H1 (cell line): ENCODE measurements around the gene FJX1. TPM values are rescaled to one million over a fixed set of nuclear protein-coding genes. Genes with fewer than 3 reads are reported as not detected.

Source experiments
- CHD7 ChIP-seq: fragments of 300-600 bp; sonication (generic); IDR thresholded peaks from 2 replicates; pipeline ENCODE4 v1.7.1; 2012; ENCODE audit warnings: low read length, moderate library complexity, mild to moderate bottlenecking, inconsistent platforms; ENCODE audit not compliant: insufficient replicate concordance
- SRF ChIP-seq: IDR thresholded peaks from 2 replicates; pipeline ENCODE4 v1.6.1; 2011; ENCODE audit warnings: mild to moderate bottlenecking, low read depth, low read length, moderate library complexity
- polyA plus RNA-seq, 7 experiments: library from polyadenylated mRNA; depleted of rRNA in 3 of 7; stranded (reverse) in 5 of 7; unstranded in 2 of 7; fragments of >200 nt in 5 of 7; fragments of 200-250 nt in 2 of 7; gene quantifications; 1 replicate in 5 of 7; 2 replicates in 1 of 7; 4 replicates in 1 of 7; pipeline versions ENCODE4 v1.2.1 to v1.2.3, GENCODE V29; 2011 to 2013; ENCODE audit warnings: missing spikeins in 2 of 7, mixed read lengths in 2 of 7
- total RNA-seq: library from RNA; stranded (reverse); fragmentation: NEBNext Ultra II Directional; extraction: Animal tissue kit (Norgen Biotek cat#: 25700); gene quantifications from 2 replicates; pipeline ENCODE4 v1.2.1, GENCODE V29; 2021

The FJX1 gene
- total and polyA plus RNA-seq, 2 of the 8 experiments (the other 6 are each of a cell fraction or from before 2014, with no cell fraction given) = 6.3 to 13.3 TPM

- no peak for TF ChIP-seq CHD7
- no peak for TF ChIP-seq SRF
Observed at GRCh38 chr11:35621620-35622019, 3.4 kb downstream of the FJX1 start (continued).
